NCI-H2227 (cell line): ENCODE results near the gene STPG3.
"Not testable (repeated sequence)": the region's sequence is repeated elsewhere in the genome, so short reads cannot be mapped to it uniquely, and the experiment has no call there.

Experiments used
- DNase-seq: peaks from one replicate; lab custom pipeline; 2025; ENCODE audit not compliant: unreplicated experiment; lab: John Stamatoyannopoulos, UW

The STPG3 gene

DNA sequence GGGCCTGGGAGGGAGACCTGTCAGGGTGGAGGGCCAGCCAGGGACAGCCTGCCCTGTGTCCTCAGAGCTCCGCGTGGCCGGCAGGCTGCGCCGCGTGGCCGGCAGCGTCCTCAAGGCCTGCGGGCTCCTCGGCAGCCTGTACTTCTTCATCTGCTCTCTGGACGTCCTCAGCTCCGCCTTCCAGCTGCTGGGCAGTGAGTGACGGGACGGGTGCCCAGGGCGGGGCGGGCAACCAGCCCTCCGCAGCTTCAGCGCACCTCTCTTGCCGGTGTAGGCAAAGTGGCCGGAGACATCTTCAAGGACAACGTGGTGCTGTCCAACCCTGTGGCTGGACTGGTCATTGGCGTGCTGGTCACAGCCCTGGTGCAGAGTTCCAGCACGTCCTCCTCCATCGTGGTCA, 18.6 kb upstream of the STPG3 start:
- DNase-seq: no peak

DNA sequence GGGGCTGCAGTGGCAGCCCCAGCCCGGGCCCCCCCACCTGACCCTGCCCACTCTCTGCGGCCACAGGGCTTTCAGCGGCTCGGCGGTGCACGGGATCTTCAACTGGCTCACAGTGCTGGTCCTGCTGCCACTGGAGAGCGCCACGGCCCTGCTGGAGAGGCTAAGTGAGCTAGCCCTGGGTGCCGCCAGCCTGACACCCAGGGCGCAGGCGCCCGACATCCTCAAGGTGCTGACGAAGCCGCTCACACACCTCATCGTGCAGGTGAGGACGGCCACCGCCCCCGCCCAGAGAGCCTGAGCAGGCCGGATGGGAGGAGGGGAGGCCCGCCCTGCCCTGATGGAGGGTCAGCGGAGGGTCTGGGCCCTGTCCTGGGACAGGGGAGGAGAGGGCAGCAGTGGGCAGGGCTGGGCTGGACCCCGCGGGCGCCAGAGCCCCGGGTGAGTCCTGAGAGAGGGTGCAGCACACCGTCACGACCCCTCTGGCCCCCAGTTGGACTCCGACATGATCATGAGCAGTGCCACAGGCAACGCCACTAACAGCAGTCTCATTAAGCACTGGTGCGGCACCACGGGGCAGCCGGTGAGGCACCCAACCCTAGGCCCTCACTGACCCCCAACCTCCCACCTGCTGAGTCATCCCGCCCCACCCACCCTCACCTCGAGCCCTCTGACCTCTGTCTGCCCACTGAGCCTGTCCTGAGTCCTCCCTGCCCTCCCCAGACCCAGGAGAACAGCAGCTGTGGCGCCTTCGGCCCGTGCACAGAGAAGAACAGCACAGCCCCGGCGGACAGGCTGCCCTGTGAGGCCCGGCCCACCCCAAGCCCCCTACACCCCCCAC, 17.7 kb upstream of the STPG3 start:
- DNase-seq: no peak

DNA sequence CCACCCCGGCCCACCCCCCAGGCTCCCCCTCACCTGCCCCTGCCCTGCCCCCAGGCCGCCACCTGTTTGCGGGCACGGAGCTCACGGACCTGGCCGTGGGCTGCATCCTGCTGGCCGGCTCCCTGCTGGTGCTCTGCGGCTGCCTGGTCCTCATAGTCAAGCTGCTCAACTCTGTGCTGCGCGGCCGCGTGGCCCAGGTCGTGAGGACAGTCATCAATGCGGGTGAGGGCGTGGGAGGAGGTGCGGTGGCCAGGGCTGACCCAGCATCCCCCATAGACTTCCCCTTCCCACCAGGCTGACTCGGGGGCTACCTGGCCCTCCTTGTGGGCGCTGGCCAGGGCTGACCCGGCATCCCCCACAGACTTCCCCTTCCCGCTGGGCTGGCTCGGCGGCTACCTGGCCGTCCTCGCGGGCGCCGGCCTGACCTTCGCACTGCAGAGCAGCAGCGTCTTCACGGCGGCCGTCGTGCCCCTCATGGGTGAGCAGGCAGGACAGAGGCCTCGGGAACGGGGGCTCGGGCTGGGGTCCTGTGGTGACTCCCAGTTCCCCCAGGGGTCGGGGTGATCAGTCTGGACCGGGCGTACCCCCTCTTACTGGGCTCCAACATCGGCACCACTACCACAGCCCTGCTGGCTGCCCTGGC, 16.9 kb upstream of the STPG3 start:
- no peak for DNase-seq

DNA sequence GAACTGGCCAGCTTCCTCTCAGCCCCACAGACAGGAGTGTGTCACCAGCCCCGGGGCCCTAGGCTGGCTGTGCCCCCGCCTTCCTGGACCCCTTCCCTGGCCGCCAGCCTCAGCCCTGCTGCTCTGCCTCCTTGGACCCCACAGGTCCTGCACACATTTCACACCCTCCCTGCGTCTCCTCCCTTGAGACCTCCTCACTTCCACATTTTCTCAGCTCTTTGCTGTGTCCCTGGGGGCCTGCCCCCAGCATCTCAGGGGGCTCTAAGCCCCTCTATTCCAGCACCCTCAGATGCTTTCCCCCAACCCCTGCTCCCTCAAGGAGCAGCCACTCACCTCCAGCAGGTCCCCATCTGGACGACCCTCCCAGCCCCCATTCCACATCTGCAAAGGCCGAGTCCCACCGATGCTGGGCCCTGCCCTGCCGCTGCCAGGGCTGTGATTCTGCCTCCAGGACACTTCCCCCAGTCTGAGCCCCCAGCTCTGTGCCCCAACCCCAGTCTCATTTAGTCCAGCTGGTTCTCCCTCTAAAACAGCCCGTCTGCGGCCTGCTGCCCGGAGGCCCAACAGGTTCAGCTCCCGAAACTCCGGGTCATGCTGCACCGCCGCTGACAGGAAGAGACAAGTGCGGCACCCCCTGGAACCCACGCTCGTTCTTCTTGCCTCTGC, 16.2 kb upstream of the STPG3 start:
- DNase-seq: no peak

- DNase-seq: no peak
These were observed 15.5 kb upstream of the STPG3 start for GRCh38 chr9:137235424-137236237.

DNA sequence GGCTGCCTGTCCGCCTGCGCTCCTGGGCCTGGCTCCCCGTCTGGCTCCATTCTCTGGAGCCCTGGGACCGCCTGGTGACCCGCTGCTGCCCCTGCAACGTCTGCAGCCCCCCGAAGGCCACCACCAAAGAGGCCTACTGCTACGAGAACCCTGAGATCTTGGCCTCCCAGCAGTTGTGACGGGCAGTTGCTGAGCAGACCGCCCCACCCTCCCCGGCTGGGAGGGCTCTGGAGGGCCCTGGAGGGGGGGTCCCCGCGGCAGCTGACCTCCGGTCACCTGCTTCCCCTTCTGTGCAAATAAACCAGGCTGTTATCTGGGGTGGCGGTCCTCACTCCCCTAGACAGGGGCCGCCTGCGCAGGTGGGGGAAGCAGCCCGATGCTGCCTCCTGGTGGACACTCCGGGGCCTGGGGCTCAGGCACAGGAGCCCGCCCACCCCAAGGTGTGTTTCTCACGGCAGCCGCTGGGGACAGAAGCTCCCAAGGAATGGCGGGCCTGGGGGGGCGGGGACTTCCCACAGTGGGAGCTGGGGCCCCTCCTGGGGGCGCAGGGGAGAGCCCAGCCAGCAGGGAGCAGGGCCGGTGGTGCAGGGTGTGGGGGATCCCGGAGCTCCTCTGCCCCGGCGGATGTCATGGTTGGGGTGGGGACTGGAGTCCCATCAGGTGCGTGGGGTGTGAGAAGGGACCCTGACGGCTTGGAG, 14.7 kb upstream of the STPG3 start:
- DNase-seq: peak; percentile 89

GRCh38 chr9:137236936-137237421, 14.1 kb upstream of the STPG3 start:
- no peak for DNase-seq

DNA sequence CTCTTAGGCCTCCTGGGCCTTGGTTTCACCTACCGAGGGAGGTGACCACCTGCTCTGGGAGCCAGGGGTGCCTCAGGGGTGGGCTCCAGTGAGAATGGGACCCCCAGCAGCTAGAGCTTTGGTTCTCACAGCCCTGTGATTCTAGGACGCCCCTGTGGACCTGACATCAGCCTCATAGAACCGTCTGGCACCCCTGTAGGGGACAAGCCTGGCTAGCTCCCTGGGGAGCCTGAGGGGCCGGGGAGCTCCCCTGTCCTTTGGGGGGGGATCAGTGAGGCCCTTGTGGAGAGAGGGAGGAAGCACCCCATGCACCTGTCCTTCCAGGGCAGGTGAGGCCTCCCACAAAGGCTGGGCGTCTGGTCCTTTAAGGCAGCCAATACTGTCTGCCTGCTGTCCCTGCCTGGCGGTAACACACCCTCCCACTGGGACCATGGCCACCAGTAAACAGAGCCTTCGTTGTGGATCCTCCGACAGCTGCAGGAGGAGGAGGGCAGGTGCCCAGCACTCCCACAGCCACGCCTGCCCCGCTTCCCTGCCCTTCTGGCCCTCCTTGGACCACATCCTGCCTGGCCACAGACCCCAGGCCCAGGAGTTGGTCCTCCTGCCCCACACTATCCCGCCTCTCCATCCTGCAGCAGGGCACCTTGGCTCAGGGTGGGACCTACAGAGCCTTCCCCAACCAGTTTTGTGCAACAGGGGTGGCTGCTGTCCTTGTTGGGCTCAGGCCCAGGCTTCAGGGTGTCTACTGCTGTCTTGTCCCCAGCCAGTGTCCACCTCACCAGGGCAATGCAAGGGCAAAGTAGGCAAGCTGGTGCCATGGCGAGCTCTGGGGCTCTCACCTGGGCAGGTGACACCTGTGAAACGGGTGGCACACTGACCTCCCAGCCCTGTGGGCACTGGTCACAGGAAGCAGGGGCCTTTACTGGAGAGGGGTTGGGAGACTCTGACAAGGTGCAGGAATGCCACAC, 13.0 kb upstream of the STPG3 start:
- no peak for DNase-seq

- not testable (repeated sequence) for DNase-seq
These were observed 11.4 kb upstream of the STPG3 start for GRCh38 chr9:137239541-137240200.

DNA sequence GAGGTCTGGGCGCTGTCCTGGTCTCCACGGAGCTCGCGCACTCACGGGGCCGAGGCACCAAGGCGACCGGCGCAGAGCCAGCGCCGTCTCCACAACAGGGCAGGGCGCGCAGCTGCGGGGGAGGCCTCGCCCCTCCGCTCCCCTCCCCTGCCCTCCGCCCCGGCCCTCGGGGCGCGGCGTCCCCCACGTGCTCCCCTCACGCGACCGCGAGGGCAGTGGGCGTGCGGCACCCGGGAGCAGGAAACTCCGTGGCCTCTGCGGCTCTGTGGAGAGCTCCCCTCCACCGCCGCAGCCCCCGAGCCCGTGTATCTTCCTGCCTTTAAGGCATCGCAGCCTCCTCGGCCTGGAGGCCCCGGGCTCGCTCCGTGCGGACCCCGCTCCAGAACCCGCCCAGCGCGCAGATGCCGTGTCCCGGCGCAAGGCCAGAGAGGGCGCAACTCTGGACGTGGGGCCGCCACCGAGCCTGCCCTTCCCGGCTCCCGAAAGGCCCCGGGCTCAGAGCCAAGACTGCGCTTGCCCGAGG, 10.7 kb upstream of the STPG3 start:
- peak; percentile 65 for DNase-seq

DNA sequence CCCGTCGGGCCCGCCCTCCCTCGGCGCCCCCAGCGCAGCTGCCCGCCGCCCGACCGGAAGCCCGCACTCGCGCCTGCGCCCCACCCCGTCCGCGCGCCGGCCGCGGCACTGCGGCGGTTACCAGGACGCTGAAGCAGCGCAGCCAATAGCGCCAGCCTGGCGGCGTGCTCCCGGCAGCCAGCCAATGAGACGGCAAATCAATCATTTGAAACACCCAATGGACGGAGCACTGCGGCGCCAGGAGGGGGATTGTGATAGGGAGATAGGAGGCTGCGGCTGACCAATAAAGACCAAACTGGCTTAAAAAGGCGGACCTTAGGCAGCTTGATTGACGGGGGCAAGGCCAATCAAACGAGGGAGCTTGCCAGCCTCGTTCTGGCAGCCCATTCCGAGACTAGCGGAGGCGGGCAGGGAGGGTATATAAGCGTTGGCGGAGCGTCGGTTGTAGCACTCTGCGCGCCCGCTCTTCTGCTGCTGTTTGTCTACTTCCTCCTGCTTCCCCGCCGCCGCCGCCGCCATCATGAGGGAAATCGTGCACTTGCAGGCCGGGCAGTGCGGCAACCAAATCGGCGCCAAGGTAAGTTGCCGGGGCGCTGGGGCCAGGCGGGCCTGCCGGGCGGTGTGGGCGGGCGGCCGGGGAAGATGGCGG, 10.1 kb upstream of the STPG3 start, which contains the start of gene TUBB4B:
Gene TUBB4B, plus strand, starts transcription at position 447 of the 649 bp plus-strand sequence. Its CDS starts 74 bp downstream, at position 521.
- DNase-seq: peak; percentile 98

DNA sequence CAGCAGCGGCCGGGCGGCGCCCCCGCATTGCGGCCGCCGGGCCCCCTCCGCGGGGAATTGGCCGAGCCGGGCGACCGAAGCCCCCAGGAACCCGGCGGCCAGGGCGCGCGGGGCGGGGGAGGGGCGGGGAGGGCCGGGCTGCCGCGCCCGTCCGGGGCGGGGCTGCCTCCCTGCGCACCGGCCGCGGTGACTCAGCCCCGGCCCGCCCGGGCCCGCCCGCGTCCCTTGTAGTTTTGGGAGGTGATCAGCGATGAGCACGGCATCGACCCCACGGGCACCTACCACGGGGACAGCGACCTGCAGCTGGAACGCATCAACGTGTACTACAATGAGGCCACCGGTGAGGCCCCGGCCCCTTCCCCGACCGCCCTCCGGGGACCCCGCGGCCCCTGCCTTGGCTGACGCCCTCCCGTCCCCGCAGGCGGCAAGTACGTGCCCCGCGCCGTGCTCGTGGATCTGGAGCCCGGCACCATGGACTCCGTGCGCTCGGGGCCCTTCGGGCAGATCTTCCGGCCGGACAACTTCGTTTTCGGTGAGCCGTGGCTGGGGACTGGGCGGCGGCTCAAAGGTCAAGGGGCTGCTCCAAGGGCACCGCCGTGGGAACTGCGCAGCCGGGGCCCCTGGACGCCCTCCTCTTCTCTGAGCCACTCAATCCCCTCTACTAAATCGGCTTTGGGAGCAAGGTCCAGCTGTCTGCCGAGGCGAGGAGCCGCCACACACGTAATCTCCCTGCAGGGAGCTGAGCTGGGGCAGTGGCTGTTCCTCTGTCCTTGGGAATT, 9.4 kb upstream of the STPG3 start:
- peak; percentile 54 for DNase-seq

GRCh38 chr9:137242269-137243203, 8.6 kb upstream of the STPG3 start:
- no peak for DNase-seq

DNA sequence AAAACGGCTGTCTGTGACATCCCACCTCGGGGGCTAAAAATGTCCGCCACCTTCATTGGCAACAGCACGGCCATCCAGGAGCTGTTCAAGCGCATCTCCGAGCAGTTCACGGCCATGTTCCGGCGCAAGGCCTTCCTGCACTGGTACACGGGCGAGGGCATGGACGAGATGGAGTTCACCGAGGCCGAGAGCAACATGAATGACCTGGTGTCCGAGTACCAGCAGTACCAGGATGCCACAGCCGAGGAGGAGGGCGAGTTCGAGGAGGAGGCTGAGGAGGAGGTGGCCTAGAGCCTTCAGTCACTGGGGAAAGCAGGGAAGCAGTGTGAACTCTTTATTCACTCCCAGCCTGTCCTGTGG, 7.8 kb upstream of the STPG3 start:
- not testable (repeated sequence) for DNase-seq

GRCh38 chr9:137243626-137244485, 7.2 kb upstream of the STPG3 start:
- DNase-seq: no peak
